Subcutaneous adipose tissue (tissue), 4 donors: Measurements from ENCODE around the gene ANO8. TPM values are rescaled to one million over a fixed set of nuclear protein-coding genes. Genes with fewer than 3 reads are reported as not detected.

ENCODE experiments used
- total RNA-seq, 4 donors: library from RNA; depleted of rRNA; stranded (reverse); fragments of >200 nt; gene quantifications; one replicate each; pipeline ENCODE4 v1.1.0, GENCODE V29; 2016
- TF ChIP-seq, protein P1 (sequence below): fragments of 450-650 bp; IDR thresholded peaks from one replicate; pipeline ENCODE4 v1.5.1; 2016; ENCODE audit warnings: low read depth, mild to moderate bottlenecking, control low read depth, antibody characterized with exemption, moderate library complexity

The ANO8 gene
- total RNA-seq, 4 donors from 2014 or later = 5.4 to 30.3 (median 7.5) TPM

DNA sequence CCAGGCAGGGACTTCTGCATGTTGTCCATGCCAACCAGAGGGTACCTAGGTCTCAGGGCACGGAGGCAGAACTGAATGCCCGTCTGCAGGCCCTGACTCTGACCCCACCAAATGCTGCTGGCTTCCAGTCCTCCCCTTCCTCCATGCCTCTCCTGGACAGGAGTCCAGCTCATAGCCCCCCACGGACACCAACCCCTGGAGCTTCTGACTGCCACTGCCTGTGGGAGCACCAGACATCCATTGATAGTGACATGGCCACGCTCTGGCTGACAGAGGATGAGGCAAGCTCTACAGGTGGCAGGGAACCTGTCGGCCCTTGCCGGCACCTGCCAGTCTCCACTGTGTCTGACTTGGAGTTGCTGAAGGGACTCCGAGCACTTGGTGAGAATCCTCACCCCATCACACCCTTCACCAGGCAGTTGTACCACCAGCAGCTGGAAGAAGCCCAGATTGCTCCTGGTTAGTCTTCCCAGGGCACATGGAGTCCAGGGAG lies 51.1 kb downstream of the ANO8 start:
- TF ChIP-seq, protein P1, sequence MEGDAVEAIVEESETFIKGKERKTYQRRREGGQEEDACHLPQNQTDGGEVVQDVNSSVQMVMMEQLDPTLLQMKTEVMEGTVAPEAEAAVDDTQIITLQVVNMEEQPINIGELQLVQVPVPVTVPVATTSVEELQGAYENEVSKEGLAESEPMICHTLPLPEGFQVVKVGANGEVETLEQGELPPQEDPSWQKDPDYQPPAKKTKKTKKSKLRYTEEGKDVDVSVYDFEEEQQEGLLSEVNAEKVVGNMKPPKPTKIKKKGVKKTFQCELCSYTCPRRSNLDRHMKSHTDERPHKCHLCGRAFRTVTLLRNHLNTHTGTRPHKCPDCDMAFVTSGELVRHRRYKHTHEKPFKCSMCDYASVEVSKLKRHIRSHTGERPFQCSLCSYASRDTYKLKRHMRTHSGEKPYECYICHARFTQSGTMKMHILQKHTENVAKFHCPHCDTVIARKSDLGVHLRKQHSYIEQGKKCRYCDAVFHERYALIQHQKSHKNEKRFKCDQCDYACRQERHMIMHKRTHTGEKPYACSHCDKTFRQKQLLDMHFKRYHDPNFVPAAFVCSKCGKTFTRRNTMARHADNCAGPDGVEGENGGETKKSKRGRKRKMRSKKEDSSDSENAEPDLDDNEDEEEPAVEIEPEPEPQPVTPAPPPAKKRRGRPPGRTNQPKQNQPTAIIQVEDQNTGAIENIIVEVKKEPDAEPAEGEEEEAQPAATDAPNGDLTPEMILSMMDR = no peak

DNA sequence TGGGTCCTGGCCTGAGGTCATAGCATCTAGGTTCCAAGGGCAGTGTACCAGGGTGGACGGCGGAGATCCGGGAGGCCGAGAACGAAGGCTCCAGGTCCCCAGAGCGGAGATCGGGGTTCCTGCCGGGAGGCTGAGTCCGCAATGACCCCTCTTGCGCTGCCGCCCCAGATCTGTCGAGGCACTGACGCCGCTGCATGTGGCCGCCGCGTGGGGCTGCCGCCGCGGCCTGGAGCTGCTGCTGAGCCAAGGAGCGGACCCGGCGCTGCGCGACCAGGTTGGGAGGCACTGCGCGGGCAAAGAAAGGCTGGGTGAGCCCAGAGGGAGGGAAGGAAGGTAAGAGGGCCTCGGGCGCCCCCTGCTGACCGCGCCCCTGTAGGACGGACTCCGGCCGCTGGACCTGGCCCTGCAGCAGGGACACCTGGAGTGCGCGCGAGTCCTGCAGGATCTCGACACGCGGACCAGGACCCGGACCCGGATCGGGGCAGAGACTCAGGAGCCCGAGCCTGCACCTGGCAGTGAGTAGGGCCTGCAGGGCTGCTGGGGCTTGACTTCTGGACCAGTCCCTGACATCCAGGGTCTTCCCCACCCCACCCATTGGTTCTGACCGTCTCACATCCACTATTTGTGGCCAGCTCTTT lies 52.0 kb downstream of the ANO8 start:
- TF ChIP-seq, protein P1 = no peak

DNA sequence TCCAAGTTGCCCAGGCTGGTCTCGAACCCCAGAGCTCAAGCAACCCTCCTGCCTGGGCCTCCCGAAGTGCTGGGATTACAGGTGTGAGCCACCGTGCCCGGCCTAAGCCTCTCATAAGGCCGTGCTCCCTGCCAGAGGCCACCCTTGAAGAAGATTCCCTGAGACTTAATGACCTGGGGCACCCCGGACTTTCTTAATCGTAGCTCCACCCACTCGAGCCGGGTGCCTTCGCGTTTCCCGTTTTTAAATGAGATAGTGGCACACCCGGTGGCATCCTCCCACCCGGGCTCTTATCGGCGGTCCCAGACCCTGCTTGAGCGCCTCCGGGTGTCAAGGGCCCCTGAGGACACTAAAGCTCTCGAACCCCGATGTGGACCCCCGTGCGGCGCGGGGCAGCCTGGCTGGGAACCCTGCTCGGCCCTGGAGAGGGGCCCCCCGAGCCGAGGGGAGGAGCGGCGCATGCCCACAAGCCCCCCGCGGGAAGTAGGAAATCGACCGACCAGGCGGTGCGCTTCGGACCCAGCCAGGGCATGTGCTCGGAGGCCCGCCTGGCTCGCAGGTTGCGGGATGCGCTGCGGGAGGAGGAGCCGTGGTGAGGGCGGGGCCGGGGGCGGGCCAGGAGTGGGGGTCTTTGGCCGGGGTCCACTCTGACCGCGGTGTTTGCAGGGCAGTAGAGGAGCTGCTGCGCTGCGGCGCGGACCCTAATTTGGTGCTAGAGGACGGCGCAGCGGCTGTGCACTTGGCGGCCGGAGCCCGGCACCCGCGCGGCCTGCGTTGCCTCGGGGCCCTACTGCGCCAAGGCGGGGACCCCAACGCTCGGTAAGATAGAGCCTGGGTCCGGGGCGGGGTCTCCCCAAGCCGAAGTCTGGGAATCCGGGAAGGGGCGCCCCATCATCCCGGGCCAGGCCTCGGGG lies 53.0 kb downstream of the ANO8 start, which contains the start of gene ANKLE1:
Gene ANKLE1 (plus strand): TSS at position 511 of the 914 bp plus-strand sequence. CDS start 20 bp downstream, at position 531.
- TF ChIP-seq, protein P1 = no peak

DNA sequence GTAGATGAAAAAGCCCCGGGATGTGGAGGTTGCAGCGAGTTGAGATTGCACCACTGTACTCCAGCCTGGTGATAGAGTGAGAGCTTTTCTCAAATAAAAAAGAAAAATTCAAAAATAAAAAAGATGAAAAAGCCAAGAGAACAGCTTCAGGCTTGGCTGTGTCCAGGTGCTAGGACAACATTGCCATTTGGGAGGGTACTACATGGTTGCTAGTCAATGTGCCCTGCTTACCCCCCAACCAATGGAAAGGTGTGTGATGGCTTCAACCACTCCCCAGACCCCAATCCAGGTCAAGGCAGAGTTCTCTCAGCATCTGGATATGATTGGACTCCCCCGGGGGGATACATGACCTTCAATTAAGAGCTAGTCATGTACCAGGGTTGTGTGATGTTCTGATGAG lies 55.2 kb downstream of the ANO8 start:
- TF ChIP-seq, protein P1 = no peak

DNA sequence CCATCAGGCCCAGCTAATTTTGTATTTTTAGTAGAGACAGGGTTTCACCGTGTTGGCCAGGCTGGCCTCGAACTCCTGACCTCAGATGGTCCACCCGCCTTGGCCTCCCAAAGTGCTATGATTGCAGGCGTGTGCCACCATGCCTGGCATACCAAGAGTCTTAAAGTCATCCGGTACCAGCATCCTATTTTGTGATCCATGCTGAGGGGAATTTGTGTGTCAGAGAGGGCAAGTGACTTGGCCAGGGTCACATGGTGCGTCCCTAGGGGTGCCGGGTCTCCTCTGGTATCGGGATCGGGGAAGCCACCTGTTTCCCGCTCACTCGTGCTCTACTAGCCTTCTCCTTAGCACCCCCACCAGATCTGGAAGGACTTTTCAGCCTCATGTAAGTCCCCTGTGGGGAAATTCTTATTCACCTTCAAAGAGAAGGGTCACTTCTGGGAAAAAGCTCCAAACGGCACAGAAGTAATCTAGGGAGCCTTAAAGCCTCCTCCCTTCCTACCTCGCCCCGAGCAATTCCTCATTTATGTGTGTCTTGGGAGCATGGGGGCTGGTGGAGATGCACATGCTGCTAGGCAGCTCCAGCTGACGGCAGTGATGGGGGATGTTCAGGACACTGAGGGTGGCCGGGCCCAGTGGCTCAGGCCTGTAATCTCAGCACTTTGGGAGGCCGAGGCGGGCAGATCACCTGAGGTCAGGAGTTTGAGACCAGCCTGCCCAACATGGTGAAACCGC lies 59.0 kb downstream of the ANO8 start:
- TF ChIP-seq, protein P1 = no peak

Other genes with a start within 250 kb of the ANO8 start
- 10 to 100 TPM; 20.5 to 31.3 (median 29.2) TPM for gene USE1, start 119.5 kb downstream of the ANO8 start, total RNA-seq
- 10 to 100 TPM in 2 of 4 donors, 1 to 10 TPM in 2; 8.8 to 16.2 (median 12.0) TPM for gene OCEL1, start 108.6 kb downstream of the ANO8 start, total RNA-seq
- 10 to 100 TPM in 2 of 4 donors, 1 to 10 TPM in 2; 7.1 to 47.7 (median 10.7) TPM for gene NR2F6, start 88.9 kb downstream of the ANO8 start, total RNA-seq
- 10 to 100 TPM in 1 of 4 donors, 1 to 10 TPM in 3; 3.4 to 39.9 (median 4.8) TPM for gene USHBP1, start 70.1 kb downstream of the ANO8 start, total RNA-seq
- gene BABAM1, start 67.4 kb downstream of the ANO8 start, total RNA-seq = 10 to 100 TPM; 49.6 to 60.6 (median 54.7) TPM
- gene ANKLE1, start 53.0 kb downstream of the ANO8 start, total RNA-seq = under 1 TPM in 2 of 4 donors, not detected in 2; 0.22 to 0.51 TPM
- gene ABHD8, start 31.4 kb downstream of the ANO8 start, total RNA-seq = 10 to 100 TPM in 2 of 4 donors, 1 to 10 TPM in 2; 6.2 to 17.5 (median 12.1) TPM
- gene MRPL34, start 29.0 kb downstream of the ANO8 start, total RNA-seq = 100 to 1,000 TPM; 117 to 211 (median 135) TPM
- 10 to 100 TPM in 2 of 4 donors, 1 to 10 TPM in 2; 4.6 to 23.5 (median 9.5) TPM for gene DDA1, start 25.3 kb downstream of the ANO8 start, total RNA-seq
- 10 to 100 TPM in 3 of 4 donors, 1 to 10 TPM in 1; 8.6 to 32.2 (median 14.6) TPM for gene GTPBP3, start 2.7 kb upstream of the ANO8 start, total RNA-seq
- gene PLVAP, start 42.5 kb upstream of the ANO8 start, total RNA-seq = 100 to 1,000 TPM in 1 of 4 donors, 10 to 100 TPM in 3; 22.6 to 220 (median 82.6) TPM
- gene CCDC194, start 59.3 kb upstream of the ANO8 start, total RNA-seq = not detected
- 100 to 1,000 TPM in 2 of 4 donors, 10 to 100 TPM in 2; 61.5 to 153 (median 92.1) TPM for gene BST2, start 70.8 kb upstream of the ANO8 start, total RNA-seq
- 10 to 100 TPM; 45.6 to 61.7 (median 54.3) TPM for gene MVB12A, start 85.2 kb upstream of the ANO8 start, total RNA-seq
- under 1 TPM in 3 of 4 donors, not detected in 1; 0.34 to 0.66 (median 0.49) TPM for gene TMEM221, start 113.8 kb upstream of the ANO8 start, total RNA-seq
- 1 to 10 TPM in 2 of 4 donors, not detected in 2; 1.3 to 2.1 TPM for gene NXNL1, start 126.1 kb upstream of the ANO8 start, total RNA-seq
- gene SLC27A1, start 135.7 kb upstream of the ANO8 start, total RNA-seq = 10 to 100 TPM; 15.0 to 66.5 (median 36.6) TPM
- 100 to 1,000 TPM in 1 of 4 donors, 10 to 100 TPM in 3; 43.7 to 107 (median 65.2) TPM for gene PGLS, start 176.8 kb upstream of the ANO8 start, total RNA-seq
- gene COLGALT1, start 220.8 kb upstream of the ANO8 start, total RNA-seq = 100 to 1,000 TPM in 1 of 4 donors, 10 to 100 TPM in 3; 58.2 to 118 (median 94.5) TPM